Stimulated activated CD8-positive, alpha-beta memory T cell treated with anti-CD3 and anti-CD28 coated beads, Interleukin-4, amount 100 ng/mL, for 48 hours (primary cell): ENCODE results near the gene NCK2.

Source experiments
- DNase-seq: peaks from one replicate; pipeline ENCODE4 v3.0.0-alpha.2; 2020

NCK2 gene

DNA sequence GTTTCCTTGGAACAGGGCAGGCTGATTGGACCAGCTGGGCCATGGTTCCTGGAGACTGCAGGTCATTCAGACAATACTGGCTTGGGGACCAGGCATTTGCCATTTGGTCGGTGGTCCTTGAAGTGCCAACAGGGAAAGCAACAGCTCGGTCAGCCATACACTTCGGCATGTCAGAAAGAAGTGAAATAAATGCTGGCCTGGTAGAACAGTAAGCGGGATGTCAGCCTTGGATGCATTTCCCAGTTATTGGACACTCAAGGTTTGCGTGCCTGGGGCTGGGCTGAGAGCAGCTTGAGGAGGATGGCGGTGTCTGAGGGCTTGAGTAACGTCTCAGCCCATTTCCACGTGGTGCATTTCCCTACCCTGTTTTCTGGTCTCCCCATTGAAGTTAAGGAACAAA is 75.4 kb downstream of the NCK2 start:
- DNase-seq = no peak

DNA sequence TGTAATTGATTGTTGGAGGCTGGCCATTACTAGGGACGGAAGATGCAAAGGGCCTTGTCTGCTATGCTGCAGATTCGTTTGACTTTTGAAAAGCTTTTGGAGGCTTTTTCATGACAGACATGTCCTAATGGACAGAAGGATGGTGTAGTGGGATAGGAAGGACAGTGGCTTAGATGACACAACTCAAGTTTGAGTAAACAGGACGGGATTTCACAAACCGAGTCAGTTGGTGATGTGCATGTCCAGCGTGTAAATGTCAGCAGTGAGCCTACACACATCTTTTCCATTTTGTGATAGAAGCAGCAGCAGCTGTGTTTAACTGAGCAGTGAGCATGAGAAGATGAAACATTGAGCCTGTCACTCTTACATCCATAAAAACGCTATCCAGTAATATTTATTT is 76.0 kb downstream of the NCK2 start:
- DNase-seq = no peak

DNA sequence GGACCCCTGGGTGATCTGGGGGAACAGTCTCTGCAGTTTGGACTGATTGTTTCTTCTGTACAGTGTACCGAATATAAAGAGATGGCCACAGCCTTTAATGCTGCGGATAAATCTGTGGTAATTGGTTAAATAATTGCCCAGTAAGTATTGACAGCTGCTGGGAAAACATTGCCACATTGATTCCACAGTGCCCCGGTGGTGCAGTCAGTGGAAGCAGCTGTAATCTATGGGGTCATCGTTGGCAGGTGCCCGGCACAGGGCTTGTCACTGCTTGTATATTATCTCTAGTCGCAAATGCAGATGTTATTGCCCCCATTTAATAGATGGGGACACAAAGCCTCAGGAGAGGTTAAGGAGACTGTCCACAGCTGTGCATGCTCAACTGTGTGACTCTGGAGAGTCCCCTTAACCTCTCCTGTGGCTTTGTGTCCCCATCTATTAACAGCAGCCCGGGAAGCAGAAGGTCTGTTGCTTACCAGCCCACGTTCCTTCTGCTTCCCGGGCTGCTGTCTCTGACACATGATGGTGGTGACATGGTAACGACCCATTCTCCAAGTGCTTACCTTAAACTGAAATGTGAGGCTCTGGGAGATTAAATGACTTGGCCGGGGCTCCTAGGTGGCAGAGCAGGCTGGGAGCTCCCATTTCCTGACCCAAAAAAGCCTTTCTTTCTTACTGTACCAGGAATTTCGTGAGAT is 76.9 kb downstream of the NCK2 start:
- DNase-seq = no peak

DNA sequence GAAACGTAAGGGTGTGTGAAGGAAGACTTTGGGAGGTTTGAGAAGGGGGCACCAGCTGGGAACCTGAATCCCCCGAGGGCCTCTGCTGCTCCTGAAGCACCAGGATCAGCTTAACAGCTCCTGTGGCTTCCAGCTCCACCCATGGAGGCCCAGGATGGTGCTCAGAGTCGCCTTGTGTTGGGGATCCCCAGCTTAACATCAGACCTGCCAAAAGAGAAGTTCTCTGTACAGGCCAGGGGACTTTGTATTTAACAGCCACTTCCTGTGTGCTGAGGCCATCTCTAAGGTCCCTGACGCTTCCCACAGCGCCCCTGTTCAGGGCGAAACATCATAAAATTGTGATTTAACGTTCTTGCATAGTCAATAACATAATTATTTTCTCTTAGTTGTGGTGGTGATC is 77.5 kb downstream of the NCK2 start:
- no peak for DNase-seq

DNA sequence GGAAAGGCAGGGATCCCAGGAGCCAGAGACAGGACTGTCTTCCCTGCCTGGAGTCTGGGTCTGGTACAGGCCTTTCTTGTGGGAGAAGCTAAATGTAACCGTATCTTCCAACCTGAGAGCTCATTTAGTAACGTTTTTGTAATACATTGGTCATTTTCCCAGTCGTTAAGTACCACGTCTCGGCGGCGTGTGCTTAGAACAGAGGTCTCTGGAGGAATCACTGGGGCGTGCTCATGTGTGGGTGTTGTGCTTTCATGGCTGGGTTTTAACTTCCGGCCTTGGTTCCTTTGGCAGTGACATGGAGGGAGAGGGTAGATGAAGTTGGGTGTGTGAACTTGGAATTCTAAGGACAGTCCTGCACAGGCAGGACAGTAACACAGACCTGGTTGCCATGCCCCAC is 79.7 kb downstream of the NCK2 start:
- no peak for DNase-seq

DNA sequence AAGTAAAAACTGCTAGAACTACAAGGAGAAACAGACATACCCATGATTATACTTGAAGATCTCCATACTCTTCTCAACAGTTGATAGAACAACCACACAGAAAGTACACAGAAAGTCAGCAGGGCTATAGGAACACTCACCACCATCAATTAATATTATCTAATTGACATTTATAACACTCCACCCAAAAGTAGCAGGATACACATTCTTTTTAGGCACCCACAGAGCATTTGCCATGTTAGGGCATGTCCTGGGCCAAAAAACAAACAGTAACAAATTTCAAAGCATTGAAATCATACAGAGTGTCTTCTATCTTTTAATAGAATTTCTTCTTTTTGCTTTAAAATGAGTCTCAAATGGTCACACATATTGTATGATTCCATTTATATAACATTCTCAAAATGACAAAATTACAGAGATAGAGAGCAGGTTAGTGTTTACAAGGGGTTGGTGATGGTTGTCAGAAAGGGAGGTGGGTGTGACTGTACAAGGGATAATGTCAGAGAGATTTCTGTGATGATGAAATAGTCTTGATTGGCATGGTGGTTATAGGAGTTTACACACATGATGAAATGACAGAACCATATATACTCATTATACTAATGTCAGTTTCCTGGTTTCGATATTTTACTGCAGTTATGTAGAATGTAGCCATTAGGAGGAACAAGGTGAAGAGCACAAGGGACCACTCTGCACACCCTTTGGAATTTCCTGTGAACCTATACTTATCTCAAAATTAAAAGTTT is 82.8 kb downstream of the NCK2 start:
- no peak for DNase-seq

DNA sequence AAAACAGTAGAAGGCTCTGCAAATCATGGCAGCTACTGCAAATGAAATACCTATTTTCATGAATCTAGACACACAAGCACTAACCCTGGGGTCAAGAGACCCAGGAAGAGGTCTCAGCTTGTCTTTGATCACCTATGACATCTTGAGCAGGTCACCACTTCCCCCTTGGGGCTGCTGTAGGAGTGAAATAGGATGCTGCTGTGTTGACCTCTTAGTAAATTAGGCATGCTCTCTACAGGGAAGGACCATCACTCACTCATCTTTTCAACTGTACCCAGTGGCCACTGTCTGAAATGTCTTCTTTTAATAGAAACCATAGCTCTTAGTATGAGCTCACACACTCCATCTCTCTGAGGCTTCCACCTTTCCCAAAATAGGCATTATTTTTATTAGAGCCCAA is 83.8 kb downstream of the NCK2 start:
- DNase-seq = no peak

DNA sequence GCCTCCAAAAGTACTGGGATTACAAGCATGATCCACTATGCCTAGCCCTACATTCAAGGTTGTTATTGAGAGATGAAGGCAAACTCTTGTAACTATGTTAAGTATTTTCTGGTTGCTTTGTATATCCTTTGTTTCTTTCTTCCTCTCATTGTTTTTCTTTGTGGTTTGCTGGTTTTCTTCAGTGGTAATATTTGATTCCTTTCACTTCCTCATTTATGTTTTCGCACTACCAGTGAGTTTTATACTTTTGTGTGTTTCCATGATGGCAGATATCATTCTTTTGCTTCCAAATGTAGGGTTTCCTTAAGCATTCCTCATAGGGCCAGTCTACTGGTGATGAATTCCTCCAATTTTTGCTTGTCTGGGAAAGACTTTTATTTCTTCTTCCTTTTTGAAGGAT is 90.2 kb downstream of the NCK2 start:
- DNase-seq = no peak

DNA sequence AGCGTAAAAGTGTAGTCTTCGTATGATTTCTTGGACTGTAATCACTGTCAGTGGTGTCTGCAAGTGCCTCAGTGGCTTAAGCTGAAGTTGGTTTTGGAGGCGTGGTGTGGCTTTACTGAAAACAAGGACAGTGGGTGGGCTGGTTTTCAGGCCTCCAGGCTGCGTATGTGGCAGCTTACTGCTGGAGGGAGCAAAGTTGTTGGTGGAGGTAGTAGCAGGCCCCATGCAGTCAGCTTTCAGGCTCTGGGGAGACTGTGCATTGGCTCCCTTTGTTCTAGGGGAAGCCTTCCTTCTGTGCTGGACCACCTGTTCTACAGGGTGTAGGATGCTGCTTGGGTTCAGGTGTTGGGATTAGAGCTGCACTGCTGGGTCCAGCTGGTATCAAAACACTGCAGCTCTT is 91.6 kb downstream of the NCK2 start:
- DNase-seq = no peak

DNA sequence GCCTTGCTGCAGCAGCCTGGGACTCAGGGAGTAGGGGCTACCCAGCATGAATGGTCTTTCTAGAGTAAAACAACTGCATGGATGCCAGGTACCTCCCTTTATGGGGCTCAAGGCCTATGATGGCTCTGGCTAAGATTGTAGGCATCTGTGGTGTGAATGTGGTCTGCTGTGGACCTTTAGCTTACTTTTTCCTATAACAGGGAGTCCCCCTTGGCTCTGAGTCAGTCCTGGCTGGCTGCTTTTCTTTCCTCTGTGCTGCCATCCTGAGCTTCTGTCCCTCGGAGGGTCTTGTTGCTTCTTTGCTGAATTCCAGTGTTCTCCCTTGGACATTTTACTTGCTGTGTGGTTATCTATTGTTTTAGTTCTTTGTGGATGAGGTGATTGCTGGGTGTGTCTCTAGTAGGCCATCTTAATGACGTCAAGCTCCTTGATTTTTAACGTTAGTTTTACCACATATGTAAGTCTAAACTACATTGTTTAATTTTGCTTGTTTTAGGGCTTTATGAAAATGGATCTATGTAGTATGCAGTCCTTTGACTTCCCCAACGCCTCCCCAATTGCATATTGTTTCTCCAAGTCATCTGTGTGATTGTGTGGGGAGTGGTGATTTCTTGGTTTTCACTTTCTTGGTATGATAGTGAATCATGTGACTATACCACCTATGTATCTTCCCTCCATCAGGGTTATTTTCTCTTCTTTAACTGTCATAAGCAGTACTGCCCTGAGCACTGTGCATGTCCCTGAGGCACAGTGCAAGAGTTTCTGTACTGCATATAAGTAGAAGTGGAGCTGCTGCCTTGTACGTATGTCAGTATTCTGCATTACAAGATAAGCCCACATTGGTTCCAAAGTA is 92.4 kb downstream of the NCK2 start:
- peak; percentile 60 for DNase-seq

DNA sequence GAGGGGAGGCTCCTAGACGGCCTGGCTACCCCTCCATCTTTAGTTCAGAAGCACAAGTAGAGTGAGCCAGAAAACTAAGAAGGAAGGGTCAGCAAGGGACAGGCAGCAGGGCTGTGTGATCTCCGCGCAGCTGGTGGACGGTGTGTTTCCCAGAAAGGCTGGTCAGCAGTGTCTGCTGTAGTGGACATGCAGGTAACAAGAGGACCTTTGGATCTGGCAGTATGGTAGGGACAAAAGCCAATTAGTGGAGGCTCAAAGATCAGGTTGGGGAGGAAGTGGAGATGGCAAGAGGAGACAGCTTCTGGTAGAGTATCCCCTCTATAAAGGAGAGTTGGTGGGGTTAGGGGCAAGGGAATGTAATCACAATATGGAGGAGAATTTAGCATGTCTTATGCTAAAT is 95.1 kb downstream of the NCK2 start:
- no peak for DNase-seq

DNA sequence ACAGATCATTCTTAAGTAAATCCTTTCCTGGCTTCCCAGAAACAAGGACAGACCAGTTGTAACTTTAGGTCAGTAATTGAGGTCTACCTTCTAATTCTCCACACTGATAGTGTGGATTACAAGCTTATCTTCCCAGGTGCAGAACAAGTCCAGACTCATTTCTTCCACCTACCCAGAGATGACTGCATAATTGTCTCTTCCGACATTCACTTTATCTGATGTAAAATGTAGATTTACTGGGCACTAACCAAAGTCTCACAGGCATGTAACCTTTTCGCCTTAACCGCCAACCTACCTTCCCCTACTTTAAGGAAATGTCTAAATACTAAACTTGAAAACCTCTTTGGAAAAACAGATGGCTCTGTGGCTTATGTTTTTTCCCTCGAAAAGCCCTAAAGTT is 96.2 kb downstream of the NCK2 start:
- DNase-seq = no peak

DNA sequence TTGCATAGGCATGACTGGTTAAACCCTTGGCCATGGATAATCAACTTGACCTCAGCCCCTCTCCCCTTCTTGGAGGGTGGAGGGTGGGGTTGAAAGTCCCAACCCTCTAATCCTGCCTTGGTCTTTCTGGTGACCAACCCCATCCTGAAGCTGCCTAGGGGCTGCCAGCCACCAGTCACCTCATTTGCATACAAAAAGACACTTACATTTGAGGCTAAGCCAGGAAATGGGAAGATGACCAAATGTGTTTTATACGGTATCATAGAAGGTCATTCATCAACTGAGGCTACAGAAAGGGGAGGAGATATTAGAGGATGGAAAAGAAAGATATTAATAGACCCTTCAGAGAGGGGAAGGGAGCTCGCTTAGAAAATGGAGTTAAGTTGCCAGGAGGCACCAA is 96.8 kb downstream of the NCK2 start:
- no peak for DNase-seq

DNA sequence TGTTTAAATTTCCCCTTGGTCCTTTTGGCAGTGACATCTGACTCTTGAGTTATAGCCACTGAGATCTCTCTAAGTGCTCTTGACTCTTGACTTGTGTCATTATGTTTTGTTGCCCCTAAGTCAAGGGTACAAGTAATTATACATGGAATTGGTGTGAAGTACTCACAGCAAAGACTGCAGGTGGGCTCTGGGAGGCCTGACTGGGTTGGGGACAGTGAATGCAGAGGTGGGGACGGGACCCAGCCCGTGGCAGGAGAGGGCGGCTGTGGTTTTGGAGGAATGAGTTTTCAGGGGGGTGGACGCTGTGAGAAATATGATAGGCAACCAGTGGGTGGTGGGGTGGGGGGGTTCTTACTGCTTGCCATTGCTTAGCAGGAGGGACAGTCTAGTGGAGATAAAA is 97.8 kb downstream of the NCK2 start:
- DNase-seq = peak; percentile 56

DNA sequence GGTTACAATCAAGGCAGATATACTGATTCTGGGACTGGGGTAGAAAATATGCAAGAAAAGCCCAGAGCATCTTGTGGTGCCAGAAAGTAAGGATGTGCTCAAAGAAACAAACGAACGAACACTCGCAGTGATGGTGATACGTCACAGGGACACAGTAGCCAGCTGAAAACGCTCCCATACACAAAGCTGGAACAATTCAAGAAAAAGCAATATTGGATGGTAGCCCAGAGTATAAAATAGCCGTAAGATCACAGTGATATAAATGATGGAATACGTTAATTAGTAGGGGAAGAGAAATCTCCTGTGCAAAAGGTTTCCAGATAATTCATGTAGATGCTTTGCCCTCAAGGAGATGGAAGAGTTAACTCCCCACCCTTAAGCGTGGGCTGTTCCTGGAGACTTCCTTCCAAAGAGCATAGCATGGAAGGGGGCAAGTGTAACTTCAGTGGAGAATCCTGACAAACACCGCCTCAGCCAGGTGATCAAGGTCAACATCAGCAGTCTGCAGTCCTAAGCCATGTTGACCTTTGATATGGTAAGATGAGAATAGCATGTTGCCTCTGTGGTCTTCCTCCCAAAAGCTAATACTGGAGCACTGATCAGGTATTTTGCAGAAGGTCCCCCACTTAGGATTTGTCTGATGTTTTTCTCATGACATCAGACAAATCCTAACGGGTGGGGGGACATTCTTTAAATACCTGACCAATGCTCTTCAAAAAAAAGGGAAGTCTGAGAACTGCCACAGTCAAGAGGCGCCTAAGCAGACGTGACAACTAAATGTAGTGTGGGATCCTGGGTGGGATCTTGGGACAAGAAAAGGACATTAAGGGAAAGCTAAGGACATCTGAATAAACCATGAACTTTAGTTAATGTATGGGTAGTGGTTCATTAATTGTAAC is 99.0 kb downstream of the NCK2 start:
- no peak for DNase-seq

DNA sequence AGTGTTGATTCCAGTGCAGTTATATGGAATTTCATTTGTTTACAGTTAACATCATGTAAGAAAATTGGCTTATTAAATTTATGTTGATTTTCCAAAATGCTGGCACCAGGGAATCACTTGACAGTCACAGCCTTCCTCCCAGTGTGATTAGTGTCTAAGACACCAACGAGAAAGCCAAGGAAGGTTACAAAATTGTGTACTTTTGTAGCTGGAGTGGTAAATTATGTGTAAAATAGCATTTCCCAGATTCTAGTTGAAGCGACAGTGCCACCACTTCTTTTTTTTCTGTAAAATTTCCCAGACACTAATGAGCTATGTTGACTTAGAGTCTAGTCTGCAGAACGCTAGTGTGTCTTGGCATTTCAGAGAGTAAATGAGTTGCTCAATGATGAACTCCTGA is 101.3 kb downstream of the NCK2 start:
- no peak for DNase-seq

DNA sequence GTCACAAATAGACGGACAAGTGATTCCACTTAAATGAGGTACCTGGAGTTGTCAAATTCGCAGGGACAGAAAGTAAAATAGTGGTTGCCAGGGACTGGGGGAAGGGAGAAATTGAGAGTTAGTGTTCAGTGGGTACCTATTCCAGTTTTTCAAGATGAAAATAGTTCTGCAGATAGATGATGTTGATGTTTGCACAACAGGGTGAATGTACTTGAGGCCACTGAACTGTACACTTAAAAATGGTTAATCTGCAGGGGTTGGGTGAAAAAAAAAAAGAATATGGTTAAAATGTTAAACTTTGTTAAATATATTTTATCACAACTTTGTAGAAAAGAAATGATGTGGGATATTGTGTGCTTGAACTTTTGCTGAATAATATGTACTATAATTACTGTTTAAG is 102.3 kb downstream of the NCK2 start:
- DNase-seq = no peak

DNA sequence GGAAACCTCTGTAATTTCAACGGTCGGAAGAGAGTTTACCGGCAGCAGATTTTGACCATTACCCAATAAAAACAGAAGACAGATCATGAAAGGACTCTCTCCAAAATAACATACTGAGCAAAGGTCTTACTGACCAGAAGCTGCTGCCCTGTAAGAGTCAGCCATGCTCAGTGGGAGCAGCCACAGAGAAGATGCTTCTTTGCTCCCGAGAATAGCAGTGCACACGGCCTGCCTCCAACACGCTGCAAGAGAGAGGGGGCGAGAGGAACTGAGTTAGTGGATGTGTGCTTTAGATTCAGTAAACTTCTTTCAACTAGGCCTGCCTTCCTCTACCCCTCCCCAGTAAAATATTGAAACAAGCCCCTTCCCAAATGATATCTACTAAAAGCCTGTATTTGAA is 103.7 kb downstream of the NCK2 start:
- no peak for DNase-seq

DNA sequence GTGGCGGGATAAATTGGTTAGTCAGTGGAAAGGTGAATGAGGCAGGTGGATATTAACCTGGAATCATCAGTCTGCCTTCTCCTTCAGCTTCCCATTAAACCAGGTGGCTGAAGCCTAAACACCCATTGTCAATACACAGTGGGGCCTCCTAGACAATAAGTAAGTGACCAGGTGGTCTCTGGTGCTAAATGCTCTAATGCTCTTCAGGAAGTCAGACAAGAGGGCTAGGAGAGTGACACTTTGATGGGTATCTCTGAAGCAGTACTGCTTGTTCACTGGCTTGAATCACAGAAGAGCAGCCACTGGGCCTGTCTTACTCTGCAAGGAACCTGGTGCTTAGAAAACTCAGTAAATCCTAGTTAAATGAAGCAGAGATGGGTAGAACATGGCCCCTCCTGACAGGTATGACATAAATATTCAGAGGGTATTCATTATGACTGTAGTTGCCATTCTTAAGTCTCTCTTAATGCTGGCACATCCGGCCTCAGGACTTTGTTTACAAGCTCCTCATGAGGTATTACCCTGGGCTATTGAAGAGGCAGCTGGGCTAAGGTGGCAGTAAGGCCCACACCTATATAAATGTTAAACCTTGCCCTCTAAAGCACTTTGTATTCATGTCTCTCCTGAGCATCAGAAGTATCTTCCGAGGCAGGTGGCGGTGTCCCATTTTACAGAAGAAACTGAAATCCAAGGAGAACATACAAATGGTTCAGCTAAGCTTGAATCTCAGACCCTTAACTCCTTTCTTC is 104.9 kb downstream of the NCK2 start:
- DNase-seq = no peak

DNA sequence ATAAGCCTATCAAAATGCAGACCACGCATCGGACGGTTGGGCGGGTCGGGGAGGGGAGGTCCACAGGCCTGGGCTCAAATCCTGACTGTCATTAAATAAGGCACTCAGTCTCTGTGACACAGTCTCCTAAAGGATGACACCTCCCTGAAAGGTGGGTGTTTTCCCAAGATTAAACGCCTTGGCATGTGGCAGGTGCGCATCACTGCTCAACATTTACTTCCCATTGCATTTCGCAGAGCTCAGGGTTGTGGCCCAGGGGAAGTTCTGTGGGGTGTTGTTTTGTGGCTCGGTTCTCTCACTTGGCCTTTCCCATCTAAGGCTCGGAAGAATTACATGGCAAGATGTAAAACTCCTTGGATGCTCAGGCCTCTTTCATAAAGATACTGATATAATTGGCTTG is 107.4 kb downstream of the NCK2 start:
- DNase-seq = no peak

DNA sequence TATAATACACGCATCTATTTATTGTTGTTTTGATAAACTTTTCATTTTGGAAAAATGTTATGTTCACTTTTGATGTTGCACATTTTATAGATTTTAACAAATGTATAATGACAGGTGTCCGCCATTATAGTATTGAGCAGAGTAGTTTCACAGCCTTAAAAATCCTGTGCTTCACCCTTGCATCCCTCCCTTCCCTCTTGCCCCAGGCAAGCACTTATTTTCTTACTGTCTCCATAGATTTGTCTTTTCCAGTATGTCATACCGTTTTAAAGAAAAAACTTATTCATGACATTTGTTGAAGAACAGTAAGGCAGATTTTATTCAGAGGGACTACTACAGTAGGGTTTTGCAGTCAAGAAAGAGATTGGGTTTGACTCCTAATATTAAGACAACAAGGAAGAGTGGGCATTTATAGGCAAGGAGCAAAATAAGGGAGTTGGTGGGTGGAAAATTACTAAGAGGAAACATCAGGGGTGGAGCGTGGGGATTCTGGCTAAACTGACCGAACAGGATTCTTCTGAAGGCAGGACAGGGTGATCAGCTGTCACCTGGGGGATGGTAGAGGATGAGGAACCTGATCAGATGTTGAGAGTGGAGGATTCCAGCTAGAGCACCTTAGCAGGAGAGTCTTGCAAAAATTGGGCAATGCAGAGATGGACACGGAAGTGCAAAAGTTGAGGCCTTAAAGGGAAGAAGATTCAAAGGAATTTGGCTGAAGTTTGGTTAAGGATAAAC is 108.8 kb downstream of the NCK2 start:
- DNase-seq = no peak
